ENCODE measurements around the gene PADI2. TPM values are rescaled to one million over a fixed set of nuclear protein-coding genes. Genes with fewer than 3 reads are reported as not detected.

PADI2 gene
- total RNA-seq, 6 donors from 2014 or later: 1.9 to 25.2 (median 4.9) TPM

DNA sequence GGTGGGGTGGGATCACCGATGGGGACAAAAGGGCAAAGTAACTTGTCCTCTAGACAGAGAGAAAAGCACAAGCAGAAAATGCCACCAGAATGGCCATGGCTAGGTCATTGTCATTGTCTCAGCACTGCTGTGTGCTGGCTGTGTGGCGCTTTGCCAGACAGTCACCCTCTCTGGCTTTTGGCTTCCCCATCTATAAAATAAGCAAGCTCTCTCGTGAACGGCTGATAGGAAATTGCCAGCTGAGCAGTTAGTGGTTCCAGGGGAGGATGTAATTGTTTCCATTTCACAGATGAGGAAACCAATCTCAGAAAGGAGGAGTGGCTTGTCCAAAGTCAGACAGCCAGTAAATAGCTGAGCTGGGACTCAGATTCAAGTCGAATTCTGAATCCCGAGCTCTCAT, 32.5 kb downstream of the PADI2 start:
- Histone ChIP-seq H3K9me3 (no peaks in the 10 kb centered on the region), H3K27ac (no peak overlapping the region), H3K4me1 (peaks cover 0 to 8% (median 0%) of the 10 kb centered on the region in 4 donors), H3K4me3 (no peak overlapping the region), H3K27me3 (no peaks in the 10 kb centered on the region), H3K36me3 (no peaks in the 10 kb centered on the region)
- ATAC-seq (ENCODE audit: low FRiP score in 2 of 2) (no peak), DNase-seq (no peak)
- WGBS, 2 donors: 64 to 72% methylated on average over 6 of the region's 6 CpGs
- TF ChIP-seq POLR2A (IDR thresholded peaks at IDR 0.05): no peak
- TF ChIP-seq, protein P1, sequence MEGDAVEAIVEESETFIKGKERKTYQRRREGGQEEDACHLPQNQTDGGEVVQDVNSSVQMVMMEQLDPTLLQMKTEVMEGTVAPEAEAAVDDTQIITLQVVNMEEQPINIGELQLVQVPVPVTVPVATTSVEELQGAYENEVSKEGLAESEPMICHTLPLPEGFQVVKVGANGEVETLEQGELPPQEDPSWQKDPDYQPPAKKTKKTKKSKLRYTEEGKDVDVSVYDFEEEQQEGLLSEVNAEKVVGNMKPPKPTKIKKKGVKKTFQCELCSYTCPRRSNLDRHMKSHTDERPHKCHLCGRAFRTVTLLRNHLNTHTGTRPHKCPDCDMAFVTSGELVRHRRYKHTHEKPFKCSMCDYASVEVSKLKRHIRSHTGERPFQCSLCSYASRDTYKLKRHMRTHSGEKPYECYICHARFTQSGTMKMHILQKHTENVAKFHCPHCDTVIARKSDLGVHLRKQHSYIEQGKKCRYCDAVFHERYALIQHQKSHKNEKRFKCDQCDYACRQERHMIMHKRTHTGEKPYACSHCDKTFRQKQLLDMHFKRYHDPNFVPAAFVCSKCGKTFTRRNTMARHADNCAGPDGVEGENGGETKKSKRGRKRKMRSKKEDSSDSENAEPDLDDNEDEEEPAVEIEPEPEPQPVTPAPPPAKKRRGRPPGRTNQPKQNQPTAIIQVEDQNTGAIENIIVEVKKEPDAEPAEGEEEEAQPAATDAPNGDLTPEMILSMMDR (IDR thresholded peaks at IDR 0.05): no peak
- TF ChIP-seq POLR2AphosphoS5 (IDR thresholded peaks at IDR 0.05): no peak
- TF ChIP-seq EP300 (IDR thresholded peaks at IDR 0.05): no peak

DNA sequence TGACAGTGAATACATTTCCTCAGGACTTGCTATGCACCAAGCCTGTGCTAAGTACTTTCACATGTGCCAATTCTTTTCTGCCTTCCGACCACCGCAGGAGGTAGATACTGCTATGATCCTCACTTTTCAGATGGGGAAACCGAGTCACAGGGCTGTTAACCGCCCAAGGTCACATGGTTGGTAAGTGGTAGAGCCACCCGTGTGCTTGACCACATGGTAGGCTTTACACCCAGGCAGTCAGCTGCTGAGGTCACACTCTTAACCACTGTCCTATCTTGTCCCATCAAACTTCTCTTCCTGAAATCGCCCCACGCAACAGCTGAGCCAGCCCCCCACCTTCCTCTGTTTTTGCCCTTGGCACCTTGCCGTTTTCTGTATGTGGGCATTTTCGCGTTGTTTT, 34.5 kb downstream of the PADI2 start:
- Histone ChIP-seq H3K9me3 (no peaks in the 10 kb centered on the region), H3K36me3 (no peaks in the 10 kb centered on the region), H3K27ac (no peak overlapping the region), H3K4me3 (no peak overlapping the region), H3K4me1 (peaks cover 0 to 11% (median 0%) of the 10 kb centered on the region in 4 donors), H3K27me3 (no peaks in the 10 kb centered on the region)
- DNase-seq (no peak), ATAC-seq (ENCODE audit: low FRiP score in 2 of 2) (peak in 1 of 2 donors; percentile 31)
- WGBS, 2 donors: 55 to 75% methylated on average over 10 of the region's 10 CpGs
- TF ChIP-seq POLR2A (IDR thresholded peaks at IDR 0.05): no peak
- TF ChIP-seq EP300 (IDR thresholded peaks at IDR 0.05): no peak
- TF ChIP-seq POLR2AphosphoS5 (IDR thresholded peaks at IDR 0.05): no peak
- TF ChIP-seq, protein P1 (IDR thresholded peaks at IDR 0.05): no peak

DNA sequence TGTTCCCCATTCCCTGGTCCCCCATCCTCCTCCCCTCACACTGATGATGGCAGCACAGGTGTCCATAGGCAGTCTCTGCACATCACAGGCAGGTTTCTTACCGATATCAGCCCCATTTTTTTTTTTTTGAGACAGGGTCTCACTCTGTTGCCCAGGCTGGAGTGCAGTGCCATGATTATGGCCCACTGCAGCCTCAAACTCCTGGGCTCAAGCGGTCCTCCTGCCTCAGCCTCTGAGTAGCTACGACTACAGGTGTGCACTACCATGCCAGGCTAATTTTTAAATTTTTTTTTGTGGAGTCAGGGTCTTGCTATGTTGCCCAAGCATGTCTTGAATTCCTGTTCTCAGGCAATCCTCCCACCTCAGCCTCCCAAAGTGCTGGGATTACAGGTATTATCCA, 36.5 kb downstream of the PADI2 start:
- no peak overlapping the region for H3K4me3 ChIP-seq
- H3K27ac ChIP-seq: no peak overlapping the region
- no peak for DNase-seq
- no peaks in the 10 kb centered on the region for H3K9me3 ChIP-seq
- no peak for ATAC-seq (ENCODE audit: low FRiP score in 2 of 2)
- H3K36me3 ChIP-seq: no peaks in the 10 kb centered on the region
- WGBS, 2 donors: 91 to 93% methylated on average over 3 of the region's 3 CpGs
- TF ChIP-seq POLR2A (IDR thresholded peaks at IDR 0.05): no peak
- TF ChIP-seq EP300 (IDR thresholded peaks at IDR 0.05): no peak
- TF ChIP-seq, protein P1 (IDR thresholded peaks at IDR 0.05): no peak
- no peak for TF ChIP-seq POLR2AphosphoS5 (IDR thresholded peaks at IDR 0.05)
- H3K4me1 ChIP-seq: peaks cover 0 to 11% (median 0%) of the 10 kb centered on the region in 4 donors
- no peaks in the 10 kb centered on the region for H3K27me3 ChIP-seq

DNA sequence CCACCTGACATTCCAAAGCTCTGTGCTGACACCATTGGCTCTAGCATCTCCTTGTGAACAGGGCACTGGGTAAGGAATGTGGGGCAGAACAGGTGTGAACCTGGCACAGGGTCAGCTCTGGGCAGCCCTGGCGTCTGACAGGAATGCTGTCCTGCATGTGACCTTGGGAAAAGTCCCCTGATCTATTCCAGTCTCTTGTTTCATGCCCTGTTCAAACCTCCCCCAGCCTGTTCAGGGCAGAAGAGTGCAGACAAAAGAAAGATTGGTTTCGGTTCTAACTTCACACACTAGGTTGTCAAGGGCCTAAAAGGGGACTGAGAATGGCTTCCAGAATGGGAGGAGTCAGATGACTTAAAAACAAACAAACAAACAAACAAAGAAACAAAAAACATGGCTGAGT, 37.8 kb downstream of the PADI2 start:
- Histone ChIP-seq H3K4me3 (no peak overlapping the region), H3K27ac (no peak overlapping the region), H3K9me3 (no peaks in the 10 kb centered on the region), H3K4me1 (peaks cover 0 to 11% (median 0%) of the 10 kb centered on the region in 4 donors), H3K36me3 (no peaks in the 10 kb centered on the region), H3K27me3 (no peaks in the 10 kb centered on the region)
- TF ChIP-seq POLR2AphosphoS5 (IDR thresholded peaks at IDR 0.05) (no peak), POLR2A (IDR thresholded peaks at IDR 0.05) (no peak), EP300 (IDR thresholded peaks at IDR 0.05) (no peak)
- peak in 1 of 2 donors; percentile 34 for DNase-seq
- ATAC-seq (ENCODE audit: low FRiP score in 2 of 2): peak in 1 of 2 donors; percentile 63
- WGBS, 2 donors: 62 to 68% methylated on average over 2 of the region's 2 CpGs

DNA sequence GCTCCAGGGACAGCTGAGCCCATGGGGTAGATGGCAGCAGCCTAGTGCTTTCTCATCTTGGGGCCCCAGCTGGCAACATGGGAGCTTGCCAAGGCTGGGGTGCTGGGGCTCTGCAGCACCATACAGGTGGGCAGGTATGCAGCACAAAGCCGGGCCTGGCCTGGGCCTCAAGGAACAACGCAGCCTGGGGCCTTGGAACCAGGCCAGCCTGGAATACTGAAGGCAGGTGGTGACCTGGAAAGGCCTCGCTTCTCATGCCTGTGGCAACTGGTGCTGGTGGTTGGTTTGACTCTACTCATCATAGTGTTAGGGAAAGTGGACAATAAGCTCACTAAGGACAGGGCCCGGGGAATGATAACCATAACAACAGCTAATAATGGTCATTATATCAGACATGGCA, 38.4 kb downstream of the PADI2 start:
- WGBS, 2 donors: 67 to 75% methylated on average over 3 to 4 of the region's 4 CpGs
- Histone ChIP-seq H3K4me1 (peaks cover 0 to 11% (median 0%) of the 10 kb centered on the region in 4 donors), H3K27me3 (no peaks in the 10 kb centered on the region), H3K27ac (no peak overlapping the region), H3K9me3 (no peaks in the 10 kb centered on the region), H3K36me3 (no peaks in the 10 kb centered on the region), H3K4me3 (no peak overlapping the region)
- no peak for ATAC-seq (ENCODE audit: low FRiP score in 2 of 2)
- TF ChIP-seq POLR2AphosphoS5 (IDR thresholded peaks at IDR 0.05) (no peak), EP300 (IDR thresholded peaks at IDR 0.05) (no peak), POLR2A (IDR thresholded peaks at IDR 0.05) (no peak)
- TF ChIP-seq, protein P1 (IDR thresholded peaks at IDR 0.05): no peak
- peak in 1 of 2 donors; percentile 15 for DNase-seq

All from upper lobe of left lung (tissue), 6 donors.